ENCODE results near the gene GRK1. TPM values are rescaled to one million over a fixed set of nuclear protein-coding genes. Genes with fewer than 3 reads are reported as not detected.

The GRK1 gene
- total and polyA plus RNA-seq, 2 of the 4 experiments (the other 2 are of a cell fraction) = not detected

DNA sequence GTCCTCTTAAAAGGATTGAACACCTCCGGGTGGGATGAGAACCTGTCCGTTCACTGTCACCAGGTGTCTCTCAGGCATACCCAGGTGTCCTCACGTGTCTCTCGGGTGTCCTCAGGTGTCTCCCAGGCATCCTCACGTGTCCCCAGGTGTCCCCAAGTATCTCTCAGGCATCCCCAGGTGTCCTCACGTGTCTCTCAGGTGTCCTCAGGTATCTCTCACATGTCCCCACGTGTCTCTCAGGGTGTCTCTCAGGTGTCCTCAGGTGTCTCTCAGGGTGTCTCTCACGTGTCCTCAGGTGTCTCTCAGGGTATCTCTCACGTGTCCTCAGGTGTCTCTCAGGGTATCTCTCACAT lies 42.8 kb upstream of the GRK1 start:
- intact Hi-C loops (cut with micrococcal nuclease) (no loop called here), in situ Hi-C loops (cut with MboI; ENCODE audit: low sequenced_read_pairs) (no loop called here), dilution Hi-C loops (cut with HindIII; ENCODE audit: low sequenced_read_pairs, unreplicated experiment) (no loop called here)
- 95% methylated on average over 9 of the region's 9 CpGs; no CpG with 5 or more reads in 1 of the 2 experiments for WGBS, 2 experiments (ENCODE audit: extremely low coverage in 2 of 2, insufficient read length in 1 of 2)
- no peak overlapping the region for H4K5ac ChIP-seq (ENCODE audit: low read depth, low read length)
- no peak overlapping the region for H2AFZ ChIP-seq (replicated peaks; ENCODE audit: low read length, poor library complexity)
- H2AK9ac ChIP-seq (replicated peaks; ENCODE audit: low read depth, low read length, poor library complexity) = no peak overlapping the region
- no peak for ATAC-seq (ENCODE audit: low read depth)
- peaks cover 68% of the 10 kb centered on the region for H4K20me1 ChIP-seq (ENCODE audit: insufficient read depth, low read length)
- H3K18ac ChIP-seq (ENCODE audit: low read depth, low read length) = no peak overlapping the region
- H2BK15ac ChIP-seq (ENCODE audit: low read depth, low read length) = no peak overlapping the region
- no peak overlapping the region for H3K56ac ChIP-seq (ENCODE audit: extremely low read depth, insufficient read depth, low read length)
- CTCF ChIA-PET = no interaction called here
- no peak overlapping the region for H2BK5ac ChIP-seq (ENCODE audit: low read depth, low read length, poor library complexity, severe bottlenecking)
- TF ChIP-seq CHD1 (IDR thresholded peaks at IDR 0.05; ENCODE audit: low read depth, low read length) (no peak), RFX5 (IDR thresholded peaks at IDR 0.05; ENCODE audit: low read depth, low read length) (no peak), MAZ (IDR thresholded peaks at IDR 0.05; ENCODE audit: borderline replicate concordance, low read depth, low read length) (no peak), RCOR1 (IDR thresholded peaks at IDR 0.05; ENCODE audit: insufficient replicate concordance, low read length) (no peak), MAFK (IDR thresholded peaks at IDR 0.05; ENCODE audit: low read depth, low read length) (no peak), CEBPB (IDR thresholded peaks at IDR 0.05; ENCODE audit: low read depth, low read length) (no peak), BHLHE40 (IDR thresholded peaks at IDR 0.05; ENCODE audit: low read depth, low read length) (no peak), MXI1 (IDR thresholded peaks at IDR 0.05; ENCODE audit: borderline replicate concordance, low read depth, low read length) (no peak), NFE2L2 (IDR thresholded peaks at IDR 0.05; ENCODE audit: low read depth, low read length) (no peak), RAD21 (IDR thresholded peaks at IDR 0.05; ENCODE audit: low read length) (no peak)
- TF ChIP-seq, protein P1, sequence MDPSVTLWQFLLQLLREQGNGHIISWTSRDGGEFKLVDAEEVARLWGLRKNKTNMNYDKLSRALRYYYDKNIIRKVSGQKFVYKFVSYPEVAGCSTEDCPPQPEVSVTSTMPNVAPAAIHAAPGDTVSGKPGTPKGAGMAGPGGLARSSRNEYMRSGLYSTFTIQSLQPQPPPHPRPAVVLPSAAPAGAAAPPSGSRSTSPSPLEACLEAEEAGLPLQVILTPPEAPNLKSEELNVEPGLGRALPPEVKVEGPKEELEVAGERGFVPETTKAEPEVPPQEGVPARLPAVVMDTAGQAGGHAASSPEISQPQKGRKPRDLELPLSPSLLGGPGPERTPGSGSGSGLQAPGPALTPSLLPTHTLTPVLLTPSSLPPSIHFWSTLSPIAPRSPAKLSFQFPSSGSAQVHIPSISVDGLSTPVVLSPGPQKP (IDR thresholded peaks at IDR 0.05; ENCODE audit: borderline replicate concordance, low read depth, low read length) = no peak
- TF ChIP-seq, protein P2, sequence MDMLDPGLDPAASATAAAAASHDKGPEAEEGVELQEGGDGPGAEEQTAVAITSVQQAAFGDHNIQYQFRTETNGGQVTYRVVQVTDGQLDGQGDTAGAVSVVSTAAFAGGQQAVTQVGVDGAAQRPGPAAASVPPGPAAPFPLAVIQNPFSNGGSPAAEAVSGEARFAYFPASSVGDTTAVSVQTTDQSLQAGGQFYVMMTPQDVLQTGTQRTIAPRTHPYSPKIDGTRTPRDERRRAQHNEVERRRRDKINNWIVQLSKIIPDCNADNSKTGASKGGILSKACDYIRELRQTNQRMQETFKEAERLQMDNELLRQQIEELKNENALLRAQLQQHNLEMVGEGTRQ (IDR thresholded peaks at IDR 0.05; ENCODE audit: low read depth, low read length) = no peak
- TF ChIP-seq, protein P3, sequence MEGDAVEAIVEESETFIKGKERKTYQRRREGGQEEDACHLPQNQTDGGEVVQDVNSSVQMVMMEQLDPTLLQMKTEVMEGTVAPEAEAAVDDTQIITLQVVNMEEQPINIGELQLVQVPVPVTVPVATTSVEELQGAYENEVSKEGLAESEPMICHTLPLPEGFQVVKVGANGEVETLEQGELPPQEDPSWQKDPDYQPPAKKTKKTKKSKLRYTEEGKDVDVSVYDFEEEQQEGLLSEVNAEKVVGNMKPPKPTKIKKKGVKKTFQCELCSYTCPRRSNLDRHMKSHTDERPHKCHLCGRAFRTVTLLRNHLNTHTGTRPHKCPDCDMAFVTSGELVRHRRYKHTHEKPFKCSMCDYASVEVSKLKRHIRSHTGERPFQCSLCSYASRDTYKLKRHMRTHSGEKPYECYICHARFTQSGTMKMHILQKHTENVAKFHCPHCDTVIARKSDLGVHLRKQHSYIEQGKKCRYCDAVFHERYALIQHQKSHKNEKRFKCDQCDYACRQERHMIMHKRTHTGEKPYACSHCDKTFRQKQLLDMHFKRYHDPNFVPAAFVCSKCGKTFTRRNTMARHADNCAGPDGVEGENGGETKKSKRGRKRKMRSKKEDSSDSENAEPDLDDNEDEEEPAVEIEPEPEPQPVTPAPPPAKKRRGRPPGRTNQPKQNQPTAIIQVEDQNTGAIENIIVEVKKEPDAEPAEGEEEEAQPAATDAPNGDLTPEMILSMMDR (conservative IDR thresholded peaks at IDR 0.05; ENCODE audit: low read depth, low read length) = no peak
- peaks cover 32% of the 10 kb centered on the region for H3K36me3 ChIP-seq (ENCODE audit: control insufficient read depth, insufficient read depth, low read length)
- H3K9ac ChIP-seq (ENCODE audit: low read depth, low read length) = no peak overlapping the region
- no peak overlapping the region for H2BK20ac ChIP-seq (ENCODE audit: low read depth, low read length)
- no peaks in the 10 kb centered on the region for H3K27me3 ChIP-seq (ENCODE audit: control insufficient read depth, insufficient read depth, low read length)
- no TSS peak for BruUV-seq (replicated peaks)
- peaks cover 23 to 70% of the 10 kb centered on the region in 2 experiments for H3K79me1 ChIP-seq (ENCODE audit: low read depth in 1 of 2, low read length in 2 of 2)
- no peak overlapping the region for H4K8ac ChIP-seq (ENCODE audit: low read depth in 2 of 2, low read length in 2 of 2)
- H3K9me3 ChIP-seq (ENCODE audit: control insufficient read depth, insufficient read depth, low read length) = no peaks in the 10 kb centered on the region
- no peak overlapping the region for H3K4me3 ChIP-seq (ENCODE audit: insufficient read depth, low read depth, low read length)
- H2BK120ac ChIP-seq (ENCODE audit: low read depth, low read length) = no peak overlapping the region
- H3K23ac ChIP-seq (ENCODE audit: low read depth, low read length) = no peak overlapping the region
- no peak overlapping the region for H3K4me2 ChIP-seq (ENCODE audit: low read depth, low read length)
- H3K4ac ChIP-seq (ENCODE audit: low read depth, low read length) = no peak overlapping the region
- peaks cover 15% of the 10 kb centered on the region for H3K9me1 ChIP-seq (ENCODE audit: insufficient read depth, low read length)
- H4K91ac ChIP-seq (ENCODE audit: insufficient read depth, low read depth, low read length) = no peak overlapping the region
- H3K27ac ChIP-seq (ENCODE audit: insufficient read depth, low read length) = no peak overlapping the region
- POLR2A ChIA-PET (ENCODE audit: unreplicated experiment) = no interaction called here
- H3K14ac ChIP-seq (replicated peaks; ENCODE audit: low read depth, low read length) = no peak overlapping the region
- H2AK5ac ChIP-seq (ENCODE audit: low read depth, low read length) = 0 out of 2 replicates have a peak overlapping the region, but pooled peaks have one; percentile 0
- H3K4me1 ChIP-seq (ENCODE audit: control insufficient read depth, insufficient read depth, low read length) = peaks cover 13% of the 10 kb centered on the region
- no peak for DNase-seq

Data from IMR-90 (cell line).